Adrenal gland (tissue), 12 donors: ENCODE measurements around the gene SRCIN1. TPM values are rescaled to one million over a fixed set of nuclear protein-coding genes. Genes with fewer than 3 reads are reported as not detected.
A peak's percentile ranks its signal among the peaks of the same experiment; 100 is the strongest.
"Not testable (repeated sequence)": the region's sequence is repeated elsewhere in the genome, so short reads cannot be mapped to it uniquely, and the experiment has no call there.

ENCODE experiments used
- DNase-seq, 7 donors: peaks; one replicate each; pipeline ENCODE4 v3.0.0-alpha.2; 2019 to 2020
- H3K27ac ChIP-seq, 5 donors: fragments of 200-600 bp; sonication (generic) in 4 of 5; 1 replicate in 3 of 5; 2 replicates in 2 of 5; pipeline versions ENCODE4 v1.5.1 to v1.8.0; 2016 to 2020; ENCODE audit warnings: mild to moderate bottlenecking in 1 of 5
- H3K27me3 ChIP-seq: fragments of 200-600 bp; 2 replicates; pipeline ENCODE4 v1.8.0; 2021
- H3K36me3 ChIP-seq, 2 donors: fragments of 200-600 bp; replicated peaks in 1 of 2; 1 replicate in 1 of 2; 2 replicates in 1 of 2; pipeline versions ENCODE4 v1.5.1 to v1.8.0; 2018 to 2022
- H3K4me1 ChIP-seq, 2 donors: fragments of 200-600 bp; replicated peaks in 1 of 2; 1 replicate in 1 of 2; 2 replicates in 1 of 2; pipeline versions ENCODE4 v1.5.1 to v1.8.0; 2018 to 2021
- H3K4me3 ChIP-seq, 4 donors: fragments of 200-600 bp; sonication (generic) in 3 of 4; one replicate each; pipeline ENCODE4 v1.5.1; 2016 to 2018
- H3K9me3 ChIP-seq, 3 donors: fragments of 200-600 bp; sonication (generic) in 1 of 3; replicated peaks in 1 of 3; 1 replicate in 2 of 3; 2 replicates in 1 of 3; pipeline versions ENCODE4 v1.5.1 to v1.8.0; 2016 to 2021
- CTCF ChIP-seq, 6 experiments: fragments of 450-650 bp in 4 of 6; fragments of 200-600 bp in 2 of 6; sonication (generic) in 1 of 6; IDR thresholded peaks; 1 replicate in 5 of 6; 2 replicates in 1 of 6; pipeline versions ENCODE4 v1.5.1 to v1.8.0; 2016 to 2021; ENCODE audit warnings: antibody characterized with exemption in 6 of 6, mild to moderate bottlenecking in 2 of 6, moderate library complexity in 1 of 6
- POLR2A ChIP-seq, 2 donors: fragments of 450-650 bp; IDR thresholded peaks; one replicate each; pipeline ENCODE4 v1.6.1; 2017; ENCODE audit warnings: antibody characterized with exemption in 2 of 2, mild to moderate bottlenecking in 2 of 2, moderate library complexity in 1 of 2
- WGBS, 4 donors: extraction: QIAGEN DNeasy Blood & Tissue Kit in 2 of 4; methylation state at CpG; one replicate each; pipeline versions ENCODE4 v1.1.5 to v1.1.7; 2013 to 2017; 5-methylcytosine and 5-hydroxymethylcytosine counted together
- intact Hi-C, 2 donors: fragments of 100-400 bp; cut with DNase I; formaldehyde crosslinking; loops; one replicate each; pipeline versions ENCODE4 v1.14.1 to v1.15.0; 2022 to 2023
- polyA plus RNA-seq, 3 donors: library from polyadenylated mRNA; stranded (reverse); fragments of 200-250 nt in 2 of 3; fragments of 350-450 nt in 1 of 3; fragmentation: Illumina TruSeq in 1 of 3; extraction: RNeasy Lipid Tissue Mini Kit (QIAGEN cat#74804) in 1 of 3; gene quantifications; one replicate each; pipeline ENCODE4 v1.2.3, GENCODE V29; 2013 to 2014
- total RNA-seq, 9 donors: library from RNA; depleted of rRNA in 4 of 9; stranded (reverse); fragments of >200 nt in 4 of 9; fragments of 120-200 nt in 1 of 9; fragmentation: NEBNext Ultra II Directional in 1 of 9; extraction: Animal tissue kit (Norgen Biotek cat#: 25700) in 1 of 9; gene quantifications; one replicate each; pipeline versions ENCODE4 v1.1.0 to v1.2.4, GENCODE V29; 2013 to 2023
- donor health status: healthy with polysubstance abuse.
- donor health status: Bipolar disorder and iron deficiency.
- donor health status: DM: yes; HTN: yes; CAD: no.
- donor health status: DM: no; HTN: no; CAD: no.
- donor health status: DM: no; HTN: no; CAD: no.
- donor health status: DM: yes; HTN: yes; CAD: no.

Gene SRCIN1
- total and polyA plus RNA-seq, 12 donors, result 0.44 to 33.1 (median 1.6) TPM; not detected in 2

GRCh38 chr17:38528141-38528540 lies 77.6 kb downstream of the SRCIN1 start:
- H3K4me3 ChIP-seq, H3K27ac ChIP-seq, H3K4me1 ChIP-seq, H3K9me3 ChIP-seq, intact Hi-C loops, H3K27me3 ChIP-seq, DNase-seq, H3K36me3 ChIP-seq: not testable (repeated sequence)
- 21 to 28% (median 24%) methylated on average over 10 of the region's 10 CpGs for WGBS, 4 donors

DNA sequence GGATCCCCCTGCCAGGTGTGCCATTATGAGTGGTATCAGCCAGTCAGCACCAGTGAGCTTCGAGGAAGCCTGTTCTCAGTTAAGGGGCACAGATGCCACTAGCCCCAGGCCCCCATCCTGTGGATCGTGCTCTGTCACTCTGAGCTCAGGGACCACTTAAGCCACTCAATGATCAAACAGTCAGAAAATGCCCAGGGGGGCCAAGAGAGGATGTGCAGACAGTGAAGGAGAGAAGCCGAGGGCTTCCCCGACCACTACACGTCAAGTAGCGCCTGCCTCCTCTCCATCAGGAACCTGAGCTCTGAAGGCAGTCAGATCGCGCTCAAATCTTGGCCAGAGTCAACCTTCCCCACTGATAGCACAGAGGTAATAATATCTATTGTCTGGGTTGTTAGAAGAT lies 79.2 kb downstream of the SRCIN1 start:
- H3K9me3 ChIP-seq, H3K27ac ChIP-seq, H3K4me1 ChIP-seq, H3K4me3 ChIP-seq, DNase-seq, H3K36me3 ChIP-seq, intact Hi-C loops, H3K27me3 ChIP-seq: not testable (repeated sequence)
- WGBS, 4 donors, result 69 to 75% (median 71%) methylated on average over 4 to 8 of the region's 8 CpGs

DNA sequence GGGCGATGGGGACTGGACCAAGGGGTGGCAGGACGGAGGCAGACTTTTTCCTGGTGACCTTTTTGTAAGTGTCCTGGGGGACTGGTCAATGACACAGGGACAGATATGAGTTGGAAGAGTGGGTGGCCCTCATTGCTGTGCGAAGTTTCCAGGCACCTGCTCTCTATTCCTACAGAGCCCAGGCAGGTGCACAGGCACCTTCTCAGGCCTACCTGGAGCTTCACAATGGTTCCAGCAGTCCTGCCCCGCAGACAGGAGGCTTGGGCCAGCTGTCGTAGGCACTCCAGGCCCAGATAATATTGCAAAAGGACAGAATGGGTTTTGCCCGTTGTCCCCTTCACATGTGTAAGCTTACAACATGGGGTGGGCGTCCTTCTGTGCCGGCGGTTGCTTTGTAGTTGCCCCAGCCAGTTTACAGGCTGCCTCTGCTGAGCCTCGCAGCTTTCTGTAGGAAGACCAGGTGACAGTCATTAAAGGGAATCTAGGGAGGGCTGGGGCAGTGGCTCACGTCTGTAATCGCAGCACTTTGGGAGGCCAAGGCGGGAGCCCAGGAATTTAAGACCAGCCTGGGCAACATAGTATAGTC lies 93.2 kb downstream of the SRCIN1 start:
- Histone ChIP-seq H3K27ac (no peak overlapping the region), H3K4me1 (peaks cover 0 to 13% of the 10 kb centered on the region in 2 donors), H3K9me3 (no peaks in the 10 kb centered on the region), H3K27me3 (no peaks in the 10 kb centered on the region), H3K36me3 (no peaks in the 10 kb centered on the region), H3K4me3 (no peak overlapping the region)
- peak in 1 of 7 donors; percentile 10 for DNase-seq
- intact Hi-C loops, result no loop called here
- TF ChIP-seq POLR2A (IDR thresholded peaks at IDR 0.05) (no peak), CTCF (IDR thresholded peaks at IDR 0.05) (no peak)
- 70 to 90% (median 78%) methylated on average over 8 to 13 of the region's 13 CpGs for WGBS, 4 donors

GRCh38 chr17:38511150-38512108 lies 94.3 kb downstream of the SRCIN1 start:
- 60 to 71% (median 69%) methylated on average over 14 to 15 of the region's 15 CpGs for WGBS, 4 donors
- DNase-seq, result peak in 1 of 7 donors; percentile 16
- TF ChIP-seq POLR2A (IDR thresholded peaks at IDR 0.05), result no peak
- no peak for TF ChIP-seq CTCF (IDR thresholded peaks at IDR 0.05)
- H3K4me1 ChIP-seq, result peaks cover 0 to 13% of the 10 kb centered on the region in 2 donors
- intact Hi-C loops, result no loop called here
- H3K36me3 ChIP-seq, result peaks cover 0 to 3% of the 10 kb centered on the region in 2 donors
- H3K4me3 ChIP-seq, result no peak overlapping the region
- H3K9me3 ChIP-seq, result no peaks in the 10 kb centered on the region
- H3K27me3 ChIP-seq, result no peaks in the 10 kb centered on the region
- no peak overlapping the region for H3K27ac ChIP-seq

DNA sequence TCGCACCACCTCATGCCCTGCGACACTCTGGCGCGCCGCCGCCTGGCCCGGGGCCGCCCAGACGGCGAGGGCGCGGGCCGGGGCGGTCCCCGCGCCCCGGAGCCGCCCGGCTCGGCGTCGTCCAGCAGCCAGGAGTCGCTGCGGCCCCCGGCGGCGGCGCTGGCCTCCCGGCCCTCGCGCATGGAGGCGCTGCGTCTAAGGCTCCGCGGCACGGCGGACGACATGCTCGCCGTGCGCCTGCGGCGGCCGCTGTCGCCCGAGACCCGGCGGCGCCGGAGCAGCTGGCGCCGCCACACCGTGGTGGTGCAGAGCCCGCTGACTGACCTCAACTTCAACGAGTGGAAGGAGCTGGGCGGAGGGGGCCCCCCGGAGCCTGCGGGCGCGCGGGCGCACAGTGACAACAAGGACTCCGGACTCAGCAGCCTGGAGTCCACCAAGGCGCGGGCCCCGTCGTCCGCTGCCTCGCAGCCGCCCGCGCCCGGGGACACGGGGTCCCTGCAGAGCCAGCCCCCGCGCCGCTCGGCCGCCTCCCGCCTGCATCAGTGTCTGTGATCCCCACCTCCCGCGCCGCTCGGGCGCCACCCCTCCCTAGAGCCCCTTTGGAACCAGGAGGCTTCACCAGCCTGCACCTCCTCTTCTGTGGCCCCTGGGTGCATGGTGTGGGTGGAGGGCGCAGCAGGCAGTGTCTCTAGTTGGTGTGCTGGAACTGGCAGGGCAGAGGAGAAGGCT lies 95.2 kb downstream of the SRCIN1 start:
- WGBS, 4 donors, result 18 to 61% (median 24%) methylated on average over 5 to 86 of the region's 86 CpGs
- peaks cover 0 to 9% of the 10 kb centered on the region in 2 donors for H3K36me3 ChIP-seq
- peak in 1 of 6 experiments; percentile 10 for TF ChIP-seq CTCF (IDR thresholded peaks at IDR 0.05)
- TF ChIP-seq POLR2A (IDR thresholded peaks at IDR 0.05), result no peak
- H3K9me3 ChIP-seq, result no peaks in the 10 kb centered on the region
- H3K4me3 ChIP-seq, result no peak overlapping the region
- peaks cover 0 to 13% of the 10 kb centered on the region in 2 donors for H3K4me1 ChIP-seq
- DNase-seq, result peak in 2 of 7 donors; percentile 19 to 30
- H3K27ac ChIP-seq, result no peak overlapping the region
- intact Hi-C loops, result no loop called here
- H3K27me3 ChIP-seq, result no peaks in the 10 kb centered on the region
